WTC11 (cell line): ENCODE data around the gene ADGRE2.

Source experiments
- IRF2 ChIP-seq: sonication (generic); formaldehyde crosslinking; IDR thresholded peaks from 2 replicates; pipeline ENCODE4 v1.8.0; 2022; ENCODE audit warnings: low read depth, missing genetic modification reagents, borderline replicate concordance
- TF ChIP-seq, protein P1 (sequence below): fragments of 200-600 bp; IDR thresholded peaks from 2 replicates; pipeline ENCODE4 v1.8.0; 2022; ENCODE audit warnings: antibody characterized with exemption

DNA sequence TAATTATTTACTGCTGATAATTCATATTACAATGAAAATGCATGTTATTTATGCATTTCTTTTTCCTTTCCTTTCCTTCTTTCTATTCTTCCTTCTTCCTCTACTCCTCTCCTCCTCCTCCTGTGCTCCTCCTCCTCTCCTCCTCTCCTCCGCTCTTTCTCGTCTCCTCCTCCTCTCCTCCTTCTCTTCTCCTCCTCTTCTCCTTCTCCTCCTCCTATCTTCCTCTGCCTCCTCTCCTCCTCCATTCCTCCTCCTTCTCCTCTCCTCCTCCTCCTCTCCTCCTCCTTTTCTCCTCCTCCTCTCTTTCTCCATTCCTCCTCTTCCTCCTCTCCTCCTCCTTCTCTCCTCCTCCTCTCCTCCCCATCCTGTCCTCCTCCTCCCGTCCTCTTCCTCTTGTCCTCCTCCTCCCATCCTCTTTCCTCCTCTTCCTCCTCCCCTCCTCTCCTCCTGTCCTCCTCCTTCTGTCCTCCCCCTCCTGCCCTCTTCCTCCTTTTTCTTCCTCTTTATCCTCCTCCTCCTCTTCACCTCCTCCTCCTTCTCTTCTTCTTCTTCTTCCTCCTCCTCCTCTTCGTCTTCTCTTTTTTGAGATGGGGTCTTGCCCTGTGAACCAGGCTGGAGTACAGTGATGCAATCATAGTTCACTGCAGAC, 14.7 kb downstream of the ADGRE2 start:
- no peak for TF ChIP-seq IRF2 (CRISPR knock-in tag)
- TF ChIP-seq, protein P1, sequence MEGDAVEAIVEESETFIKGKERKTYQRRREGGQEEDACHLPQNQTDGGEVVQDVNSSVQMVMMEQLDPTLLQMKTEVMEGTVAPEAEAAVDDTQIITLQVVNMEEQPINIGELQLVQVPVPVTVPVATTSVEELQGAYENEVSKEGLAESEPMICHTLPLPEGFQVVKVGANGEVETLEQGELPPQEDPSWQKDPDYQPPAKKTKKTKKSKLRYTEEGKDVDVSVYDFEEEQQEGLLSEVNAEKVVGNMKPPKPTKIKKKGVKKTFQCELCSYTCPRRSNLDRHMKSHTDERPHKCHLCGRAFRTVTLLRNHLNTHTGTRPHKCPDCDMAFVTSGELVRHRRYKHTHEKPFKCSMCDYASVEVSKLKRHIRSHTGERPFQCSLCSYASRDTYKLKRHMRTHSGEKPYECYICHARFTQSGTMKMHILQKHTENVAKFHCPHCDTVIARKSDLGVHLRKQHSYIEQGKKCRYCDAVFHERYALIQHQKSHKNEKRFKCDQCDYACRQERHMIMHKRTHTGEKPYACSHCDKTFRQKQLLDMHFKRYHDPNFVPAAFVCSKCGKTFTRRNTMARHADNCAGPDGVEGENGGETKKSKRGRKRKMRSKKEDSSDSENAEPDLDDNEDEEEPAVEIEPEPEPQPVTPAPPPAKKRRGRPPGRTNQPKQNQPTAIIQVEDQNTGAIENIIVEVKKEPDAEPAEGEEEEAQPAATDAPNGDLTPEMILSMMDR = no peak
